ENCODE measurements around the gene RNPEPL1. TPM values are rescaled to one million over a fixed set of nuclear protein-coding genes. Genes with fewer than 3 reads are reported as not detected.

The RNPEPL1 gene
- total and polyA plus RNA-seq, 10 of the 15 experiments (the other 5 are each of a cell fraction or from before 2014, with no cell fraction given) = 0.24 to 49.5 (median 6.8) TPM

- CTCF ChIA-PET = no interaction called here
- RAD21 ChIA-PET (ENCODE audit: unreplicated experiment) = no interaction called here
Measured at GRCh38 chr2:240614391-240614790, 46.1 kb downstream of the RNPEPL1 start.

More at GRCh38 chr2:240614391-240614790, 46.1 kb downstream of the RNPEPL1 start:
- BruUV-seq (replicated peaks) = no TSS peak
- H3K79me2 ChIP-seq (ENCODE audit: control insufficient read depth, insufficient read depth, low read length) = no peaks in the 10 kb centered on the region
- DNase-seq (ENCODE audit: low read depth, low spot score) (no peak), FAIRE-seq (no peak), ATAC-seq (no peak)
- peaks cover 5% of the 10 kb centered on the region; the same call in 1 of the 2 replicates for H3K4me1 ChIP-seq (ENCODE audit: control insufficient read depth, insufficient read depth, low read length)
- ChIA-PET POLR2A (no interaction called here), SMC1A (ENCODE audit: uncharacterized antibody, unreplicated experiment) (no interaction called here)
- H3K27me3 ChIP-seq (replicated peaks in 1 of 2; ENCODE audit: control insufficient read depth in 2 of 2, insufficient read depth in 2 of 2, low read length in 1 of 2) = no peaks in the 10 kb centered on the region
- 94% methylated on average over 9 of the region's 9 CpGs for WGBS (ENCODE audit: insufficient coverage, insufficient replicate concordance, low lambda C conversion rate, missing lambda C conversion rate)
- no peak overlapping the region for H3K4me2 ChIP-seq (ENCODE audit: control insufficient read depth, insufficient read depth)
- no peak overlapping the region for H3K9ac ChIP-seq (ENCODE audit: control insufficient read depth, insufficient read depth, low read length)
- no peak overlapping the region for H3K27ac ChIP-seq (ENCODE audit: control insufficient read depth, insufficient read depth)
- H3K36me3 ChIP-seq (ENCODE audit: control insufficient read depth in 2 of 2, insufficient read depth in 2 of 2, low read length in 1 of 2) = no peaks in the 10 kb centered on the region
- intact Hi-C loops (cut with micrococcal nuclease; ENCODE audit: unreplicated experiment) = no loop called here
- TF ChIP-seq CEBPB (IDR thresholded peaks at IDR 0.05; ENCODE audit: borderline replicate concordance in 1 of 2, low read depth in 2 of 2, low read length in 2 of 2) = no peak
- TF ChIP-seq NKRF (conservative IDR thresholded peaks at IDR 0.05) = no peak
- TF ChIP-seq ZNF622 (IDR thresholded peaks at IDR 0.05) = no peak
- TF ChIP-seq HSF1 (IDR thresholded peaks at IDR 0.05; ENCODE audit: low read depth, low read length) = no peak
- TF ChIP-seq SMC3 (IDR thresholded peaks at IDR 0.05; ENCODE audit: borderline replicate concordance, low read length) = no peak
- no peak for TF ChIP-seq BCLAF1 (IDR thresholded peaks at IDR 0.05)
- no peak for TF ChIP-seq PAX5 (IDR thresholded peaks at IDR 0.05; ENCODE audit: borderline replicate concordance, low read depth, low read length)
- TF ChIP-seq NFXL1 (IDR thresholded peaks at IDR 0.05; ENCODE audit: borderline replicate concordance) = no peak
- no peak for TF ChIP-seq MLLT1 (IDR thresholded peaks at IDR 0.05)
- no peak for TF ChIP-seq STAT1 (conservative IDR thresholded peaks at IDR 0.05)
- in situ Hi-C loops (cut with MboI) = no loop called here
- H3K9me3 ChIP-seq (replicated peaks; ENCODE audit: control insufficient read depth, insufficient read depth, low read length) = peaks cover 12% of the 10 kb centered on the region
- no peak overlapping the region for H3K4me3 ChIP-seq
- H2AFZ ChIP-seq (ENCODE audit: control insufficient read depth, low read depth, low read length) = no peak overlapping the region
- H4K20me1 ChIP-seq (ENCODE audit: control insufficient read depth, insufficient read depth) = no peaks in the 10 kb centered on the region

All from GM12878 (cell line).